SK-N-SH (cell line): Measurements from ENCODE around the gene SLAMF8.

Experiments
- EZH2phosphoT487 ChIP-seq: fragments of 200-600 bp; sonication (generic); IDR thresholded peaks from 2 replicates; pipeline ENCODE4 v1.6.1; 2017; ENCODE audit warnings: low read depth, mixed run types, mild to moderate bottlenecking, antibody characterized with exemption, moderate library complexity, borderline replicate concordance
- FOSL2 ChIP-seq: IDR thresholded peaks from 2 replicates; pipeline ENCODE4 v1.4.0; 2012; ENCODE audit warnings: low read depth, mild to moderate bottlenecking, moderate library complexity, borderline replicate concordance
- GABPA ChIP-seq: IDR thresholded peaks from 2 replicates; pipeline ENCODE4 v1.4.0; 2012; ENCODE audit warnings: low read depth, mild to moderate bottlenecking
- MXI1 ChIP-seq: IDR thresholded peaks from 2 replicates; pipeline ENCODE4 v1.6.1; 2012; ENCODE audit warnings: mild to moderate bottlenecking, low read depth, low read length, improper control_type of control experiment
- POLR2AphosphoS5 ChIP-seq: IDR thresholded peaks from 2 replicates; pipeline ENCODE4 v1.6.1; 2012; ENCODE audit warnings: low read depth, low read length
- TF ChIP-seq, protein P1 (sequence below): fragments of 200-600 bp; sonication (generic); IDR thresholded peaks from 2 replicates; pipeline ENCODE4 v1.6.1; 2017; ENCODE audit warnings: antibody characterized with exemption, mild to moderate bottlenecking, moderate library complexity
- TF ChIP-seq, protein P2 (sequence below): IDR thresholded peaks from 2 replicates; pipeline ENCODE4; 2012

DNA sequence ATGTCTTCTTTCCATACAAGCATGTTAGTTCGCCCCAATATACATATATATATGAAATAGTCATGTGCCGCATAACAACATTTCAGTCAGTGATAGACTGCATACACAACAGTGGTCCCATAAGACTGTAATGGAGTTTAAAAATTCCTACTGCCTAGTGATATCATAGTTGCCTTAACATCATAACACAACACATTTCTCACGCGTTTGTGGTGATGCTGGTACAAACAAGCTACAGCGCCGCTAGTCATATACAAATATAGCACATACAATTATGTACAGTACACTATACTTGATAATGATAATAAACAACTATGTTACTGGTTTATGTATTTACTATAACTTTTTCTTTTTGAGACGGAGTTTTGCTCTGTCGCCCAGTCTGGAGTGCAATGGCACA lies 10.7 kb upstream of the SLAMF8 start:
- TF ChIP-seq EZH2phosphoT487 (no peak), FOSL2 (no peak), POLR2AphosphoS5 (no peak), MXI1 (no peak), GABPA (no peak)
- TF ChIP-seq, protein P1, sequence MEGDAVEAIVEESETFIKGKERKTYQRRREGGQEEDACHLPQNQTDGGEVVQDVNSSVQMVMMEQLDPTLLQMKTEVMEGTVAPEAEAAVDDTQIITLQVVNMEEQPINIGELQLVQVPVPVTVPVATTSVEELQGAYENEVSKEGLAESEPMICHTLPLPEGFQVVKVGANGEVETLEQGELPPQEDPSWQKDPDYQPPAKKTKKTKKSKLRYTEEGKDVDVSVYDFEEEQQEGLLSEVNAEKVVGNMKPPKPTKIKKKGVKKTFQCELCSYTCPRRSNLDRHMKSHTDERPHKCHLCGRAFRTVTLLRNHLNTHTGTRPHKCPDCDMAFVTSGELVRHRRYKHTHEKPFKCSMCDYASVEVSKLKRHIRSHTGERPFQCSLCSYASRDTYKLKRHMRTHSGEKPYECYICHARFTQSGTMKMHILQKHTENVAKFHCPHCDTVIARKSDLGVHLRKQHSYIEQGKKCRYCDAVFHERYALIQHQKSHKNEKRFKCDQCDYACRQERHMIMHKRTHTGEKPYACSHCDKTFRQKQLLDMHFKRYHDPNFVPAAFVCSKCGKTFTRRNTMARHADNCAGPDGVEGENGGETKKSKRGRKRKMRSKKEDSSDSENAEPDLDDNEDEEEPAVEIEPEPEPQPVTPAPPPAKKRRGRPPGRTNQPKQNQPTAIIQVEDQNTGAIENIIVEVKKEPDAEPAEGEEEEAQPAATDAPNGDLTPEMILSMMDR = no peak
- TF ChIP-seq, protein P2, sequence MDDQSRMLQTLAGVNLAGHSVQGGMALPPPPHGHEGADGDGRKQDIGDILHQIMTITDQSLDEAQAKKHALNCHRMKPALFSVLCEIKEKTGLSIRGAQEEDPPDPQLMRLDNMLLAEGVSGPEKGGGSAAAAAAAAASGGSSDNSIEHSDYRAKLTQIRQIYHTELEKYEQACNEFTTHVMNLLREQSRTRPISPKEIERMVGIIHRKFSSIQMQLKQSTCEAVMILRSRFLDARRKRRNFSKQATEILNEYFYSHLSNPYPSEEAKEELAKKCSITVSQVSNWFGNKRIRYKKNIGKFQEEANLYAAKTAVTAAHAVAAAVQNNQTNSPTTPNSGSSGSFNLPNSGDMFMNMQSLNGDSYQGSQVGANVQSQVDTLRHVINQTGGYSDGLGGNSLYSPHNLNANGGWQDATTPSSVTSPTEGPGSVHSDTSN = no peak
